ENCODE measurements around the gene FAM53B. TPM values are rescaled to one million over a fixed set of nuclear protein-coding genes. Genes with fewer than 3 reads are reported as not detected.

The FAM53B gene
- total RNA-seq, 2 donors from 2014 or later = 17.1 to 21.1 TPM

DNA sequence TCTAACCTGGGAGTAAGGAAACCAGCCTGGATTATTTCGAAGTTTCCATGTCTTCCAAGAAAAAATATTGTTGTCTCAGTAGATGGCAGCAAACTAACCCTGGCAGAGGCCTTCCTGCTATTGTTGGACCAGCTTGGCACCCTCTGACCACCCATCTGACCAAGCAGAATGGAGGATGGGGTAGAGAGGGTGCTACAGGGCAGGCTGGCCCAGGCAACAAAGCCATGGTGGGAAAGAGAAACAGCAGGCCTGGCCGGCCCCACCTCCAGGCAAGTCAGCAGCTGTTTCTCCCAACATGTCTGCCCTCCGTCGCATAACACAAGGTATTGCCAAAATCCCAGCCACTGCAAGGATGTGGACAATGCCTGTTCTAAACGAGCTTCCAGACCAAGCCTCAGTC lies 95.0 kb downstream of the FAM53B start:
- intact Hi-C loops (cut with DNase I) = no loop called here
- no peak for ATAC-seq
- Histone ChIP-seq H3K27me3 (no peaks in the 10 kb centered on the region), H3K4me3 (no peak overlapping the region), H3K27ac (peak overlapping the region in 1 of 4 donors; percentile 67), H3K4me1 (peaks cover 28% of the 10 kb centered on the region), H3K36me3 (replicated peaks in 1 of 2; ENCODE audit: insufficient read depth in 1 of 2, low read depth in 2 of 2) (no peaks in the 10 kb centered on the region), H3K9me3 (no peaks in the 10 kb centered on the region)
- DNase-seq = peak in 2 of 4 donors; percentile 45 to 46
- WGBS, 2 donors = 38 to 58% methylated on average over 2 to 5 of the region's 5 CpGs
- no peak for TF ChIP-seq POLR2A (IDR thresholded peaks at IDR 0.05)
- TF ChIP-seq, protein P1, sequence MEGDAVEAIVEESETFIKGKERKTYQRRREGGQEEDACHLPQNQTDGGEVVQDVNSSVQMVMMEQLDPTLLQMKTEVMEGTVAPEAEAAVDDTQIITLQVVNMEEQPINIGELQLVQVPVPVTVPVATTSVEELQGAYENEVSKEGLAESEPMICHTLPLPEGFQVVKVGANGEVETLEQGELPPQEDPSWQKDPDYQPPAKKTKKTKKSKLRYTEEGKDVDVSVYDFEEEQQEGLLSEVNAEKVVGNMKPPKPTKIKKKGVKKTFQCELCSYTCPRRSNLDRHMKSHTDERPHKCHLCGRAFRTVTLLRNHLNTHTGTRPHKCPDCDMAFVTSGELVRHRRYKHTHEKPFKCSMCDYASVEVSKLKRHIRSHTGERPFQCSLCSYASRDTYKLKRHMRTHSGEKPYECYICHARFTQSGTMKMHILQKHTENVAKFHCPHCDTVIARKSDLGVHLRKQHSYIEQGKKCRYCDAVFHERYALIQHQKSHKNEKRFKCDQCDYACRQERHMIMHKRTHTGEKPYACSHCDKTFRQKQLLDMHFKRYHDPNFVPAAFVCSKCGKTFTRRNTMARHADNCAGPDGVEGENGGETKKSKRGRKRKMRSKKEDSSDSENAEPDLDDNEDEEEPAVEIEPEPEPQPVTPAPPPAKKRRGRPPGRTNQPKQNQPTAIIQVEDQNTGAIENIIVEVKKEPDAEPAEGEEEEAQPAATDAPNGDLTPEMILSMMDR (IDR thresholded peaks at IDR 0.05) = no peak

DNA sequence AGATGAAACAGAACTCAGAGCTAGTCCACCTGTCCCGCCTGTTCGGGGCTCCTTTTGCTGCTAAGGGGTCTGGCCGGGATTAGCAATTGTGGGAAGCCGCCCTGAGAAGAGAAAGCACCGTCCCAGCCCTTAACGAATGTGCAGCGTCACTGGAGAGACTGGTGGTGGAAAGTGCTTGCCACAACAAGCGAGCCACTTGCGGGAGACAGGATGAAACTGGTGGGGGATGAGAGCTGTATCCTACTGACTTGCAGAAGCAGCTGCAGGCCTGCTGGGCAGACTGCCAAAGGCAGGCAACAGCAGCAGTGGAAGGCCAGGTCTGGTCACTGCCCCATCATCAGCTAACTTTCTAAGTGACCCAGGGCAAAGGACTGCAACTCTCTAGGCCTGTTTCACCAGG lies 95.4 kb downstream of the FAM53B start:
- H3K27me3 ChIP-seq = no peaks in the 10 kb centered on the region
- WGBS, 2 donors = 48 to 73% methylated on average over 9 of the region's 9 CpGs
- peak; percentile 13 for ATAC-seq
- H3K4me3 ChIP-seq = no peak overlapping the region
- peak overlapping the region in 2 of 4 donors; percentile 53 to 67 for H3K27ac ChIP-seq
- intact Hi-C loops (cut with DNase I) = no loop called here
- peaks cover 25% of the 10 kb centered on the region for H3K4me1 ChIP-seq
- TF ChIP-seq, protein P1 (IDR thresholded peaks at IDR 0.05) = no peak
- H3K36me3 ChIP-seq (replicated peaks in 1 of 2; ENCODE audit: insufficient read depth in 1 of 2, low read depth in 2 of 2) = no peaks in the 10 kb centered on the region
- H3K9me3 ChIP-seq = no peaks in the 10 kb centered on the region
- peak; percentile 26 to 75 (median 60) for DNase-seq

DNA sequence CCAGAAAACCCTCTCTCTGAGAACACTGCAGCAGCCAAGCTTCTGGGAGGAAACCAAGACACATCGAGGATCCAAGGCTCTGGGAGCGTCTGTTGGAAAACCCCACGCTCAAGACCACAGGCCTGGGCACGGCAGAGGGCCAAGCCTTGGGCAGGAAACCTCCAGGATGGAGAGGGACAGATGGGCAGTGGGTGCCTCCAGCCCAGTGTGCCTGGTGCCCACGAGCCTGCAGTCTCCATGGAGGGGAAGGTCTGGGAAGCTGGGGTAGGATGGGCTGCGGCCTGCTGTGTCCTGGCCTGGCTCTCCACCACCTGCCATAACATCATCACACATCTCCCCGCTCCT lies 96.1 kb downstream of the FAM53B start:
- Histone ChIP-seq H3K4me1 (peaks cover 21% of the 10 kb centered on the region), H3K36me3 (replicated peaks in 1 of 2; ENCODE audit: insufficient read depth in 1 of 2, low read depth in 2 of 2) (no peaks in the 10 kb centered on the region), H3K27me3 (no peaks in the 10 kb centered on the region), H3K27ac (peak overlapping the region in 2 of 4 donors; percentile 53 to 67), H3K9me3 (no peaks in the 10 kb centered on the region), H3K4me3 (no peak overlapping the region)
- DNase-seq (no peak), ATAC-seq (no peak)
- intact Hi-C loops (cut with DNase I) = no loop called here
- 78 to 94% methylated on average over 2 to 6 of the region's 7 CpGs for WGBS, 2 donors
- TF ChIP-seq, protein P1 (IDR thresholded peaks at IDR 0.05) = no peak
- TF ChIP-seq POLR2A (IDR thresholded peaks at IDR 0.05) = no peak

DNA sequence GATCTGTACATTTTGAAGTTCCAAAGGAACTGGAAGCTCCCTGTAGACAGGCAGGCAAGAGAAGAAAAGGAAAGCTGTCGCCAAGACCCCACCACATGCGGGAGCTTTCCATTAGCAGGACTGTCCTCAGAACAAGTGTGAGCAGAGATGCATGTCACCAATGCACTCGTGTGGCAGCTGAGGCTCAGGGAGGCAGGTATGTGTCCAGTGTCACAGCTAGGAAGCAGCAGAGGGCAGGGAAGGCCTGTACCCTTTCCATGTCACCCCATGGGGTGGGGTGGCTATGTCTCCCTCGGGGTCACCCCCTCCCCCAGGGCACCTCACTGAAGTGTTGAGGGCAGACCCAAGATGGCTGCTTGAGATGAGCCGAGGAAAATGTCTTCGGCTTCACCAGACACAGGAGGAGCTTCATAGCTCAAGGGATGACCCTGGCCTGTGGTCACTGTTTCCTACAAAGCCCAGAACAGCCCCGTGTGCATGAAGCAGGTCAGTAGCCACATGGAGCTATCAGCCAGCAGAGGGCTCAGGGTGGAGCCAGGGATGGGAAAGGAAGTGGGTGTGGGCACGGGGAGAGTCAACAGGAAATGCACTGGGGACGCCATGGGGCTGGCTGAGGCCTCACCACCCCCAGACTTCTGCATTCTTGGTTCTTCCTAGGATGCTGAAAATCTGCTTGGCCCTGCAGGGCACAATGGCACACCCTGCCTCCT lies 96.6 kb downstream of the FAM53B start:
- WGBS, 2 donors = 69 to 73% methylated on average over 5 to 9 of the region's 9 CpGs
- TF ChIP-seq, protein P1 (IDR thresholded peaks at IDR 0.05) = peak in 2 of 7 experiments; percentile 6 to 23
- no peak for TF ChIP-seq POLR2A (IDR thresholded peaks at IDR 0.05)
- Histone ChIP-seq H3K27ac (peak overlapping the region in 2 of 4 donors; percentile 53 to 67), H3K9me3 (no peaks in the 10 kb centered on the region), H3K4me3 (no peak overlapping the region), H3K27me3 (no peaks in the 10 kb centered on the region), H3K4me1 (peaks cover 21% of the 10 kb centered on the region), H3K36me3 (replicated peaks in 1 of 2; ENCODE audit: insufficient read depth in 1 of 2, low read depth in 2 of 2) (no peaks in the 10 kb centered on the region)
- ATAC-seq = no peak
- intact Hi-C loops (cut with DNase I) = no loop called here
- DNase-seq = peak in 3 of 4 donors; percentile 33 to 79 (median 43)

All from body of pancreas (tissue), 4 donors.